ENCODE data around the gene RGS4.

The RGS4 gene

GRCh38 chr1:163074716-163075284, 5.6 kb downstream of the RGS4 start:
- Histone ChIP-seq H3K36me3 (ENCODE audit: low read depth) (no peaks in the 10 kb centered on the region), H3K27ac (ENCODE audit: poor library complexity, severe bottlenecking) (no peak overlapping the region), H3K9me3 (ENCODE audit: severe bottlenecking) (no peaks in the 10 kb centered on the region), H3K4me1 (ENCODE audit: insufficient read depth, poor library complexity, severe bottlenecking) (peaks cover 12% of the 10 kb centered on the region), H3K27me3 (ENCODE audit: insufficient read depth, poor library complexity, severe bottlenecking) (no peaks in the 10 kb centered on the region), H3K4me3 (ENCODE audit: severe bottlenecking) (no peak overlapping the region)
- DNase-seq (ENCODE audit: low spot score): no peak
- no peak for ATAC-seq (ENCODE audit: low read depth)
- TF ChIP-seq CTCF (IDR thresholded peaks at IDR 0.05; ENCODE audit: poor library complexity, severe bottlenecking): no peak

- ATAC-seq (ENCODE audit: low read depth) (no peak), DNase-seq (ENCODE audit: low spot score) (no peak)
- Histone ChIP-seq H3K27ac (ENCODE audit: poor library complexity, severe bottlenecking) (no peak overlapping the region), H3K36me3 (ENCODE audit: low read depth) (no peaks in the 10 kb centered on the region), H3K4me1 (ENCODE audit: insufficient read depth, poor library complexity, severe bottlenecking) (peaks cover 12% of the 10 kb centered on the region), H3K4me3 (ENCODE audit: severe bottlenecking) (no peak overlapping the region), H3K9me3 (ENCODE audit: severe bottlenecking) (no peaks in the 10 kb centered on the region), H3K27me3 (ENCODE audit: insufficient read depth, poor library complexity, severe bottlenecking) (no peaks in the 10 kb centered on the region)
- no peak for TF ChIP-seq CTCF (IDR thresholded peaks at IDR 0.05; ENCODE audit: poor library complexity, severe bottlenecking)
These were observed 6.9 kb downstream of the RGS4 start for GRCh38 chr1:163076044-163076443.

GRCh38 chr1:163076446-163076845, 7.3 kb downstream of the RGS4 start:
- Histone ChIP-seq H3K4me3 (ENCODE audit: severe bottlenecking) (no peak overlapping the region), H3K4me1 (ENCODE audit: insufficient read depth, poor library complexity, severe bottlenecking) (peaks cover 12% of the 10 kb centered on the region), H3K27ac (ENCODE audit: poor library complexity, severe bottlenecking) (no peak overlapping the region), H3K27me3 (ENCODE audit: insufficient read depth, poor library complexity, severe bottlenecking) (no peaks in the 10 kb centered on the region), H3K36me3 (ENCODE audit: low read depth) (no peaks in the 10 kb centered on the region), H3K9me3 (ENCODE audit: severe bottlenecking) (no peaks in the 10 kb centered on the region)
- TF ChIP-seq CTCF (IDR thresholded peaks at IDR 0.05; ENCODE audit: poor library complexity, severe bottlenecking): no peak
- no peak for DNase-seq (ENCODE audit: low spot score)
- no peak for ATAC-seq (ENCODE audit: low read depth)

GRCh38 chr1:163076981-163077761, 8.0 kb downstream of the RGS4 start:
- H3K4me1 ChIP-seq (ENCODE audit: insufficient read depth, poor library complexity, severe bottlenecking): peaks cover 9% of the 10 kb centered on the region
- H3K9me3 ChIP-seq (ENCODE audit: severe bottlenecking): no peaks in the 10 kb centered on the region
- H3K36me3 ChIP-seq (ENCODE audit: low read depth): no peaks in the 10 kb centered on the region
- no peak overlapping the region for H3K27ac ChIP-seq (ENCODE audit: poor library complexity, severe bottlenecking)
- no peak for ATAC-seq (ENCODE audit: low read depth)
- H3K4me3 ChIP-seq (ENCODE audit: severe bottlenecking): no peak overlapping the region
- no peak for DNase-seq (ENCODE audit: low spot score)
- TF ChIP-seq CTCF (IDR thresholded peaks at IDR 0.05; ENCODE audit: poor library complexity, severe bottlenecking): no peak
- H3K27me3 ChIP-seq (ENCODE audit: insufficient read depth, poor library complexity, severe bottlenecking): no peaks in the 10 kb centered on the region

GRCh38 chr1:163082971-163083370, 13.8 kb downstream of the RGS4 start:
- no peak for TF ChIP-seq CTCF (IDR thresholded peaks at IDR 0.05; ENCODE audit: poor library complexity, severe bottlenecking)
- Histone ChIP-seq H3K27me3 (ENCODE audit: insufficient read depth, poor library complexity, severe bottlenecking) (no peaks in the 10 kb centered on the region), H3K9me3 (ENCODE audit: severe bottlenecking) (no peaks in the 10 kb centered on the region), H3K4me3 (ENCODE audit: severe bottlenecking) (no peak overlapping the region), H3K27ac (ENCODE audit: poor library complexity, severe bottlenecking) (no peak overlapping the region), H3K36me3 (ENCODE audit: low read depth) (no peaks in the 10 kb centered on the region), H3K4me1 (ENCODE audit: insufficient read depth, poor library complexity, severe bottlenecking) (no peaks in the 10 kb centered on the region)
- ATAC-seq (ENCODE audit: low read depth): no peak
- no peak for DNase-seq (ENCODE audit: low spot score)

All from RWPE2 (cell line).